Measurements from ENCODE around the gene DLX1.

DNA sequence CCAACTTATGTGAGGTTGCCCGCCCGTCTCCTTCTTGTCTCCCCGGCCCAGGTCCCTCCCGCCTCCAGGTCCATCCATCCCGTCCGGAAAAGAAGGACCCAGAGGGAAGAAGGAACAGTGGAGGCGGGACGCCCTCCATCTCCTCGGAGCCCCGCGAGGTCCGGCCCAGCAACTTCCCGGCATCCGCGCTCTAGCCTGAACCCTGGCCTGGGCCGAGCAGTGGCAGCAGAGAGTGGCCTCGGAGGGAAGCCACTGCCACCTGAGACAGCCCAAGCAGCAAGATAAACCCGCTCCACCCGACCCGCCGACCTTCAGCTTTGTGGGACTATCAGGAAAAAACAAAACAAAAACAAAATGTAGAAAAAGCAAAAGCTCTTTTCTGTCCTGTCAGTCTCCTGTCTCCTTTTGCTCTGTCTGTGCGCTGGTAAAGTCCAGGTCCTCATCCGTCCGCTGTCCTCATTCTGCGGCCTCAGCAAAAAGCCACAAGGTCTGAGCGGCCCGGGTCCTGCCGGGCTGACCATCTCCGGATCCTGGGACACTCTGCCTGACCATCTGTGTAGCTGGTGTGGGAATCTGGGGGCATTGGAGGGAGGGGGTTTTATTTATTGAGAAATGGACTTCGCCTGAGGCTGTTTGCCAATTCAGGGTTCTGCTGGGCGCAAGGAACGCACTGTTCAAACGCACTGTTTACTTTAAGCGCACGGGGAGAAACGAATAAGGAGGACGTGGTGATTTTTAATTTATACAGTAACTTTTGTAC is 3.1 kb downstream of the DLX1 start:
- TF ChIP-seq CTCF (IDR thresholded peaks at IDR 0.05) (no peak), POLR2AphosphoS5 (IDR thresholded peaks at IDR 0.05; ENCODE audit: low read depth, low read length) (no peak), TCF7L2 (IDR thresholded peaks at IDR 0.05; ENCODE audit: low read depth, low read length) (no peak)
- TF ChIP-seq, protein P1, sequence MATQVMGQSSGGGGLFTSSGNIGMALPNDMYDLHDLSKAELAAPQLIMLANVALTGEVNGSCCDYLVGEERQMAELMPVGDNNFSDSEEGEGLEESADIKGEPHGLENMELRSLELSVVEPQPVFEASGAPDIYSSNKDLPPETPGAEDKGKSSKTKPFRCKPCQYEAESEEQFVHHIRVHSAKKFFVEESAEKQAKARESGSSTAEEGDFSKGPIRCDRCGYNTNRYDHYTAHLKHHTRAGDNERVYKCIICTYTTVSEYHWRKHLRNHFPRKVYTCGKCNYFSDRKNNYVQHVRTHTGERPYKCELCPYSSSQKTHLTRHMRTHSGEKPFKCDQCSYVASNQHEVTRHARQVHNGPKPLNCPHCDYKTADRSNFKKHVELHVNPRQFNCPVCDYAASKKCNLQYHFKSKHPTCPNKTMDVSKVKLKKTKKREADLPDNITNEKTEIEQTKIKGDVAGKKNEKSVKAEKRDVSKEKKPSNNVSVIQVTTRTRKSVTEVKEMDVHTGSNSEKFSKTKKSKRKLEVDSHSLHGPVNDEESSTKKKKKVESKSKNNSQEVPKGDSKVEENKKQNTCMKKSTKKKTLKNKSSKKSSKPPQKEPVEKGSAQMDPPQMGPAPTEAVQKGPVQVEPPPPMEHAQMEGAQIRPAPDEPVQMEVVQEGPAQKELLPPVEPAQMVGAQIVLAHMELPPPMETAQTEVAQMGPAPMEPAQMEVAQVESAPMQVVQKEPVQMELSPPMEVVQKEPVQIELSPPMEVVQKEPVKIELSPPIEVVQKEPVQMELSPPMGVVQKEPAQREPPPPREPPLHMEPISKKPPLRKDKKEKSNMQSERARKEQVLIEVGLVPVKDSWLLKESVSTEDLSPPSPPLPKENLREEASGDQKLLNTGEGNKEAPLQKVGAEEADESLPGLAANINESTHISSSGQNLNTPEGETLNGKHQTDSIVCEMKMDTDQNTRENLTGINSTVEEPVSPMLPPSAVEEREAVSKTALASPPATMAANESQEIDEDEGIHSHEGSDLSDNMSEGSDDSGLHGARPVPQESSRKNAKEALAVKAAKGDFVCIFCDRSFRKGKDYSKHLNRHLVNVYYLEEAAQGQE (IDR thresholded peaks at IDR 0.05; ENCODE audit: insufficient read depth in 1 of 2, low read depth in 2 of 2, low read length in 1 of 2) = no peak

Data from Panc1 (cell line).